Stimulated activated CD8-positive, alpha-beta memory T cell treated with anti-CD3 and anti-CD28 coated beads, Interleukin-15, amount 100 ng/mL, for 1 hour (primary cell): ENCODE results near the gene PROM2.
"Not testable (repeated sequence)": the region's sequence is repeated elsewhere in the genome, so short reads cannot be mapped to it uniquely, and the experiment has no call there.

Source experiments
- DNase-seq: peaks from one replicate; pipeline ENCODE4 v3.0.0-alpha.2; 2020; ENCODE audit warnings: low read depth

Gene PROM2

DNA sequence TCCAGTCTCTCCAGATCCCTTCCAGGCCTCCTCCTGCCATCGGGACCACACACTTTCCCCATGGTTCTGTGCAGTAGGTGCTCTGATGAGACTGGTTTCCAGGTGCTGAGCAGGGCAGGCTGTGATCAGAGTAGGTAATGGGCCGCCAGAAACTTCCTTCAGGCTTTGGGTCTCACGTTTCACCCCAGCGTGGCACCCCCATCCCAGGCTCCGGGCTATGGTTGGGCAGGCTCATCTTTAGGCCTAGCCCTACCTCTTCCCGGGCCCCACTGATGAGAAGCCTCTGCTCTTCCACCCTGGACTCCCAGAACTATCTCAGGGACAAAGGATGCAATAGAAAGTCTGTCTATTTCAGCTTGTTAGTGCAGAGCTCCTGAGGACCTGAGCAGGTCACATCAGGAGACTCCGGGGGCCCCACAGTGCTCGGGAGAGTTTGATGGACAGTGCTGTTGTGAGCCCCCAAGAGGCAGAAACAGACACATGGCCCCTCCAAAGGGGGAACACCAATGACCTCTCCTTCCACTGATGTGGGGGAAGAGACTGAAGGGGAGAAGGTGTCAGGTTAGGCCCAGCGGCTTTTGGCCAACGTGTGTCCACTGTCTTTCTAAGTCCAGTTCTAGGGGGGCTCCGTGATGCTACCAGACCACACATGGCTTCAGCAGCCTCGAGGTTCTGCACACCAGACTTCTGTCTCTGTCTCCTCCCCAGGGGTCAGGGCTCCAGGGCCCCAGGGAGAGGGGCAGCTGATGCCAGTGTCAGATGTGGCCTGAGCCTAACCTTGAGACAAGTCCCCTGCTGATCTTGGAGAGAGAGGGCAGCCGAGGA is 5.8 kb upstream of the PROM2 start:
- DNase-seq: no peak

DNA sequence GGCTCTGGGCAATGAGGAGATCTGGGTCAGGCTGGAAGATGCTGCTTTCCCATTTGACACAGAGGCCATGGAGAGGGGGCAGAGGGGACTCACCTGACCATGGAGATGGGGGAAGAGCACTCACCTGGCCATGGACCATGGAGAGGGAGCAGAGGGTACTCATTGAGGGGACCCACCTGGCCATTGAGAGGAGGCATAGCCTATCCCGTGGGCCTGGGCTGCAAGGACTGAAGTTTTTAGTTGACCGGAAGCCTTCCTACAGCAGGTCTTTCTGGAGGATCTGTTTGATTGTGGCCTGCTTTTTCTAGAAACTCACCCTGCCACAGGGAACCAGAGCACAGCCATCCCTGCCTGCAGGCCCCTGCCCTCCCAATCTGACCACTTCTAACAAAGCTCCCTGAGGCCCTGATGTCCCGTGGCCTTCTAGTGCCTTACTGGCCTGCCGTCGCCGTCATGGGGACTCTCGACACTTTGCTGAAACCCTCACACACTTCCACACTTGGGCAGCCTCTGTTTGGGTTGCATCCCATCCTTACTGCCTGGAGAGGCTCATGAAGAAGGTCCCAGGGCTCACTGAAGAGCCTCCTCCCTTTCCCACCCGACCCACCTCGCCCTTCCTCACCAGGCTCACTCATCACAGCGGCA is 5.1 kb upstream of the PROM2 start:
- no peak for DNase-seq

DNA sequence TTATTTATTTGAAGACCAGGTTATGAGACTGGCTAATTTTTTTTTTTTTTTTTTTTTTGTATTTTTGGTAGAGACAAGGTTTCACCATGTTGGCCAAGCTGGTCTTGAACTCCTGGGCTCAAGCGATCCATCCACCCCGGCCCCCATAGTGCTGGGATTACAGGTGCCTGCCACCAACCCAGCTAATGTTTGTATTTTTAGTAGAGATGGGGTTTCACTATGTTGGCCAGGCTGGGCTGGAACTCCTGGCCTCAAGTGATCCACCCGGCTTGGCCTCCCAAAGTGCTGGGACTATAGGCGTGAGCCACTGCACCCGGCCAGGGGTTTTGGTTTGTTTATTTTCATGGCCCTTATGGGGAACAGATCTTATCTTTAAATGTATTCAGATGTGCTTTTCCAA is 4.5 kb upstream of the PROM2 start:
- not testable (repeated sequence) for DNase-seq

DNA sequence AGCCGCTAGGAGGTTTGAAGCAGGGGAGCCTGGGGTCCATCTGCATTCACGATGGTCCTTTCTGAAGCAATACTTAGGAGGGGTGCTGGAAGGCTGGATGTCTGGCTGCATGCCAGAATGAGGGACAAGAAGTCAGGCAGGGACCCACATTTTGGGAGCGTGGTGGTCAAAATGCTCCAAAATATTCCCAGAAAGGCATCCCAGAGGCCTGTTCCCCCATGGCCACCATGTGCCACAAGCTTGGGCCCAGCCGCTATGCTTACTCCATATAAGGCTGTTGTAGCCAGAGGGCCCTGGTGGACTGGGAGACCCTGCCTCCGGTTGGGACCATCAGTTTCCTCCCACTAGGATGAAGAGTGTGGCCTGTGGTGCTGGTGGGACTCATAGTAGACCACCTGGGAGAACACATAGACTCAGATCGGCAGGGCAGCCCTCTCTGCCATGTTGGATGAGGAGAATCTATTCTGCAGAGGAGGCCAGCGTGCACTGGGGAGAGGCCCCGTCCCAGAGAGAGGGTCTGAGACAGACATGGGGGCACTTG is 3.6 kb upstream of the PROM2 start:
- DNase-seq: no peak

DNA sequence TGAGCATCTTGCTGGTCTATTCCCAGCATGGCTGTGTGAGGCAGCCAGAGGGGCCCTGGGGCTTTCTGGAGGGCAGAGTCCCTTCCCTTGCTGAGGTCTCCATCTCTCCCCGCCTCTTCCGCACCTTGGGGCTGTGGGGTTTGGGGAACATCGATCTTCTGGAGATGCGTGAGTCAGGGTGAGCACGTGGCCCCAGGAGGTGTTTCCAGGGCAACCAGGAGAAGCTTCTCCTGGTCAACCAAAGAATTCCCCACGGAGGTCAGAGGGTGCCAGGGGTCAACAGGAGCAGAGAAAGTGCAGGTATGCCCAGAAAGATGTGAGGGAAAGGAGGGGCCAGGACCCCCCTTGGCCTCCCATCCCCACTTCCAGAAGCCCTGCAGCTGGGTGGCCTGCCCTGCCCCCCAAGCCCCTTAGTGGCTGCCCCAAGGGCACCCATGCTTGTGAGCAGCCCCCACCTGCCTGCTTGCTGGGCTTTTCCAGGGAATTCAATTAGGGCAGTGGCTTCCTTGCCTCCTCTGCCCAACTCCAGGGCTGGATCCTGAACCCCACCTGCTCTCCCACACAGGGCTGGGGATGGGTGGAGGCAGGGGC is 2.8 kb upstream of the PROM2 start:
- DNase-seq: no peak

DNA sequence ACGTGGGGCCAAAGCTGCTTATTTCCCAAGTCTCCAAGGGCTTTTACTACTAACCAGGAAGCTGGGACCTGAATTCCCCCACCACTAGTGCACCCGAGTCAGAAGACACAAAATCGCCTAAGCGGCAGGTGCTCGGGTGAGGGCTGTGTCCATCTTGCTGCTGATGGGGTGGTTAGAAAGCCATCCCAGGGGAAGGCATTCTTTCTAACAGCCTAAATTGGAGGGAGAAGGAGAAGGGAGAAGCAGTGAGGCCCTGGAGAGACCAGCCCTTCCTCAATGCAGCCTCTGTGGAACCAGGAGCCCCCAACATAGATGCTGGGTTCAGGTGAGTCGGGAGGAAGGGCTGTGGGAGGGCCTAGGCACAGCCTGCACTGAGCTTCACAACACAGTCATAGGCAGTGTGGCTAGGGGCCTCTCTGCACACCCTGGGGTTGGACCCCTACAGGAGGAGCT is 1.9 kb upstream of the PROM2 start:
- DNase-seq: no peak

DNA sequence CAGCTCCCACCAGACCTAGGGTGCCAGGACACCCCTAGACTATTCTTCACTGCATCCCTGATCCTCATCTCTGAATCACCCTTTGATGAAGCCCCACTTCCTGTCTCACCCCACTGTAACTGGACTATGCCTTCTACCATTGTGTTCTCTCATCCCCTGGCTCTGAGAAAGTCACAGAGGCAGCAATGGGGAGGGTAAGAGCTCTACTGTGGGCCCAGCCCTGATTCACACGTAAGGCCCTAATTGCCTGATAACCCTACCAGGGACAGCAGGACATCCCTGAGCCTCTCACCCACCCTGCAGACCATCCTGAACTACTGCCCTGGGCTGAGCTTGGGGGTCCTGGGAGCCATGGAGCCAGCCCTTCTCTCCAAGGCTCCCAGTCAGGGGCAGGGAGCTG is 1.5 kb upstream of the PROM2 start:
- DNase-seq: no peak

DNA sequence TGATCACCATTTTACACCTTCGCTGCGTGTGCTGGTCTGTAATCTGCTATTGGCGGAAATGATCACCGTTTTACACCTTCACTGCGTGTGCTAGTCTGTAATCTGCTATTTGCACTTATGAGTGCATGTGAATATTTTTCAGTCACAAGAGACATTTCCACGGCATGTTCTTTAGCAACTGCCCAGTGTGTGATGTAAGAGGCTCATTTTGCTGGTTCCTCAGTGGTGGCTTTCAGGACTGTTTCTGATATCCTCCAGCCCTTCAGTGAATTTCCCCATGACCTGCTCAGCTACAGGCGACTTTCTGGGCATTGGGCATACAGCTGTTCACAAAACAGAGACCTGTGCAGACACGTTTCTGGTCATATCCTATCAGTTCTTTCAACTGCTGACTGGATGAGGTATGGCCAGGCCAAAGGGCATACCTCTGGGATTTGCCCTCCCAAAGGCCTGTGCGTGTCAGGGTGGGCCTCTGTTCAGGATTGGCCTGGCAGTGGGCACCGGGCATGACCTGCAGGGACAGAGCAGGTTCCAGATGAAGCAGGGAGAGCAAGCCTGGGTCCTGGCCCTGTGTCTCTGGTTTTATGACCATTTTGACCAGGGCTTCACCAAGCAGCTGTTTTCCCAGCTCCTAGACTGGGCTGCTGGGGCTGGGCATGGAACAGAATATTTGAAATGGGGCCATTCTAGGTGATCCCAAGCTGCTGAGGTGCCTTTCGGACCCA is 521 bp upstream of the PROM2 start:
- DNase-seq: no peak

DNA sequence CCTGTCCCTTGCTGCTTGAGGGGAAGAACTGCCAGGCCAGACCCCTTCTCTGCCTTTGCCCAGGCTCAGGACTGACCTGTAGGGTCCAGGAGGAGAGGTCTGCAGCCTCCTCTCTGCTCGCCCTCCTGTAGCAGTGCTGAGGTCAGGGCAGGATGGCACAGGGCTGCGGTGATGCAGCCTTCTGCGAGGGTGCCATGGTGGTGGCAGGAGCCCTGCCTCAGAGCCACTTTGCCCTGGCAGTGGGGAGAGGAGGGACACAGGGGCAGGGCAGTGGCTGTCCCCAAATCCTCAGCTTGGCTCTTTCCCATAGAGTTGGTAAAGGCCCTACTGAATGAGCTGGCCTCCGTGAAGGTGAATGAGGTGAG is 884 bp downstream of the PROM2 start:
- no peak for DNase-seq

DNA sequence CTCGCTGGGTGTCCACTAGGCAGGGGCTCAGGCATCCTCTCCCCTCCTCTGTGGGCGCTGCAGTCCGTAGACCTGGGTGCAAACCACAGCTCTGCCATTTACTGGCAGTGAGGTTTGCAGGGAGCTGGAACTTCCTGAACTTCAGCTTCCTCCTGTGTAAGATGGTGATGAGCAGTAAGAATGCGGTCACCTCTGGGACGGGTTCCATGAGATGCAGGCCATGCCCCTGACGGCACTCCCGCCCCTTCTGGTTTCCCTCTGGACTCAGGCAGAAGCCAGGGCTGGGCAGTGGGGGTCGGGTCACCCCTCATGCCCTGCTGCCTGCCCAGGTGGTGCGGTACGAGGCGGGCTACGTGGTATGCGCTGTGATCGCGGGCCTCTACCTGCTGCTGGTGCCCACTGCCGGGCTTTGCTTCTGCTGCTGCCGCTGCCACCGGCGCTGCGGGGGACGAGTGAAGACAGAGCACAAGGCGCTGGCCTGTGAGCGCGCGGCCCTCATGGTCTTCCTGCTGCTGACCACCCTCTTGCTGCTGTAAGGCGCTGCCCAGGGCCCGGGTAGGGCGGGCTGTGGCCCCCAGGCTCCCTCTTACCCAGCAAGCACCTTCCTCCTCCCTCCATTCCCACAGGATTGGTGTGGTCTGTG is 1.5 kb downstream of the PROM2 start:
- no peak for DNase-seq

DNA sequence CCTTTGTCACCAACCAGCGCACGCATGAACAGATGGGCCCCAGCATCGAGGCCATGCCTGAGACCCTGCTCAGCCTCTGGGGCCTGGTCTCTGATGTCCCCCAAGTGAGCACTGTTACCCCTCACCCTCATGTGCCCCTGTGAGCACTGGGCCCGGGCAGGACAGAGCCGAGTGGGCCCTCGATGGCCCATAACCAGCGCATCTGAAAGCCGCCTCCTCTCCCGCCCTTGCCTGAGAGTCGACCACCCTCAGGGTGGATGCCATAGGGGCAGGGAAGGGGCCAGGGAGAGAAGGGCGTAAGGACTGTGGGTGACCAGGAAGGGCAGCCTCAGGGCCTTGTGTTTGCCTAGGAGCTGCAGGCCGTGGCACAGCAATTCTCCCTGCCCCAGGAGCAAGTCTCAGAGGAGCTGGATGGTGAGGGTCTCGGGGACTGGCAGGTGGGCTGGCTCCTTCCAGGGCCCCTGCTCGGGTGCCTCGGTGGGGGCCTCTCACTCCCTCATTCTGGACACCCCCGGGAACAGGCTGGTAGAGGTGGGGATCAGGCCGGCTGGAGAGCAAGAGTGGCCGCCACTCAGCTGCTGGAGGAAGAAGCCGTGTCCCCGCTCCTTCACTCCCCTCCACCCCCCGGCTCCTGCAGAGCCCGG is 2.1 kb downstream of the PROM2 start:
- no peak for DNase-seq

DNA sequence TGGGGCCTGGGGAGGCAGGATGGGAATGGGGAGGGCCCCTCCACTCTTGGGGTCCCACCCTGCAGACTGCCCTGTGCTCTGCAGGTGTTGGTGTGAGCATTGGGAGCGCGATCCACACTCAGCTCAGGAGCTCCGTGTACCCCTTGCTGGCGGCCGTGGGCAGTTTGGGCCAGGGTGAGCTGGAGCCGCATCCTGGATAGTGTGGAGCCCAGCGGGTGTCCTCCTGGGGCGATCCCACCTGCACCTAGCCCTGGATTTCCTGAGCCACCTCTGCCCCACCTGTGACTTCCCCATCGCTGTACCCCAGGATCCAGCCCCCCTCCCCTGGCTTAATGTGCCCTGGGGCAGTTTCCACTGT is 2.6 kb downstream of the PROM2 start:
- no peak for DNase-seq

DNA sequence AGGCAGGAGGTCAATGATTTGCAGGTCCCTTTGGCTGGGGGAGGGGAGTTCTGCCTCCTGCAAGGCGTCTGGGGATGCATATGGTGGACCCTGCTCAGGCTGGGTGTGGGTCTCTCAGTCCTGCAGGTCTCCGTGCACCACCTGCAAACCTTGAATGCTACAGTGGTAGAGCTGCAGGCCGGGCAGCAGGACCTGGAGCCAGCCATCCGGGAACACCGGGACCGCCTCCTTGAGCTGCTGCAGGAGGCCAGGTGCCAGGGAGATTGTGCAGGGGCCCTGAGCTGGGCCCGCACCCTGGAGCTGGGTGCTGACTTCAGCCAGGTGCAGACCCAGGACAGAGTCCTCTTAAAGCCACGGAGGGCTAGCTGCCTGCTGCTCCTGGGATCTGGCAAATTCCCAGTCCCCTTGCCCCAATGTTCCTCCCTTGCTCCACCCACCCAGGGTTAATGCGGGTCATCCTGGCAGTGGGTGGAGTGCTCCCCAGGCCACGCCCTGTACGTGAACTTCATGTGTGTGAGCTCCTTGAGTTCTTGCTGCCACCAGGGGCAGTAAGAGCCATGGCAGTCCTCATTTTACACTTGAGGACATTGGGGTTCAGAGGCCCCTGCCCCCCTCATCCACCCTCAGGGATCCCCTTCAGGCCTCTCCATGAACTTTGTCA is 3.1 kb downstream of the PROM2 start:
- DNase-seq: no peak

DNA sequence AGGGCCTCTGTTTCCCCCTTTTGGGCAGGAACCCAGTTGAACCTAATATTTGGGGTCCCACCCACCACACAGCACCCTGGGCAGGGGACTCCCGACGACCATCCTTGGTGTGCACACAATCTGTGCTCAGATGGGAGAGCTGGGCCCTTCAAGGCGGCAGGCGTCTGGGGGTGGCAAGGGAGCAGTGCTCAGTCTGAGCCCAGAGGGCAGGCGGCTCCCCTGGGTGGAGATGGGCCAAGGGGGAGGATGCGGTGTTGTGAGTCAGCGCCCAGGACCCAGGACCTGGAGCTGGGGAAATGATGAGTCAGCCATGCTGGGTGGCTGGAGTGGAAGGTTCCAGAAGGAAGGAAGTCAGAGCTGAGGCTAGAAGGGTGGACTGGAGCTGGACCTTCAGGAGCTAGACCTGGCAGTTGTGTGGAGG is 3.8 kb downstream of the PROM2 start:
- DNase-seq: no peak

DNA sequence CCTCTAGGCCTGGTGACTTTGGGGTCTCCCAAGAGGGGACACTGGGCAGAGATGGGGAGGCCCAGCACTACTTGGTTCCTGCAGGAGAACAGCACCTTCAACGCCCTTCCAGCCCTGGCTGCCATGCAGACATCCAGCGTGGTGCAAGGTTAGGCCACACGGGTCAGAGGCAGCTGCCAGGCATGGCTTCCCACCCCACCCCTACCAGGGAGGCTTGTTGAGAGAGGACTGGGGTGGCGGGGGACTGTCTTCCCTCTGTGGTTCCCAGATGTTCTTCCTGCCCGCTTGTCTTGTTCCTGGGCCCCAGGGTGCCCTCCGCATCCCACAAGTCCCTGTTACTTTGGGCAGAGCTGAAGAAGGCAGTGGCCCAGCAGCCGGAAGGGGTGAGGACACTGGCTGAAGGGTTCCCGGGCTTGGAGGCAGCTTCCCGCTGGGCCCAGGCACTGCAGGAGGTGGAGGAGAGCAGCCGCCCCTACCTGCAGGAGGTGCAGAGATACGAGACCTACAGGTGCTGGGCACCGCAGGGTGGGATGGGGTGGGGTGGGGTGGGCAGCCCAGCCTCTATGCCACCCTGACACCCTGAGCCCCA is 4.5 kb downstream of the PROM2 start:
- no peak for DNase-seq

DNA sequence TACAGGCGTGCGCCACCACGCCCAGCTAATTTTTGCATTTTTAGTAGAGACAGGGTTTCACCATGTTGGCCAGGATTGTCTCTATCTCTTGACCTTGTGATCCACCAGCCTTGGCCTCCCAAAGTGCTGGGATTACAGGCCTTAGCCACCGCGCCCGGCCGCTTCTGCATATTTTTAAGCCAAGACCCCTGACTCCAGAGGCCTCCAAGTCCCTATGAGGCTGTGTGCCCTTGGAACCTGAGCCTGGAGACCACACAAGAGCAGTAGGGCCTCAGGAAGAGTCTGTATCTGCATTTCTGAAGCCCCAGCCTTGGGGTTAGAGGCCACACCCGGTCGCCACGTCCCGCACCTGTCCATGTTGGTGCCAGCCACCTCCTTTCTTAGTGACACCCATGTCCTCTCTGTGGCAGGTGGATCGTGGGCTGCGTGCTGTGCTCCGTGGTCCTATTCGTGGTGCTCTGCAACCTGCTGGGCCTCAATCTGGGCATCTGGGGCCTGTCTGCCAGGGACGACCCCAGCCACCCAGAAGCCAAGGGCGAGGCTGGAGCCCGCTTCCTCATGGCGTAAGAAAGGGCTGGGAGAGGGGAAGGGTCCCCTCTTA is 5.3 kb downstream of the PROM2 start:
- no peak for DNase-seq

DNA sequence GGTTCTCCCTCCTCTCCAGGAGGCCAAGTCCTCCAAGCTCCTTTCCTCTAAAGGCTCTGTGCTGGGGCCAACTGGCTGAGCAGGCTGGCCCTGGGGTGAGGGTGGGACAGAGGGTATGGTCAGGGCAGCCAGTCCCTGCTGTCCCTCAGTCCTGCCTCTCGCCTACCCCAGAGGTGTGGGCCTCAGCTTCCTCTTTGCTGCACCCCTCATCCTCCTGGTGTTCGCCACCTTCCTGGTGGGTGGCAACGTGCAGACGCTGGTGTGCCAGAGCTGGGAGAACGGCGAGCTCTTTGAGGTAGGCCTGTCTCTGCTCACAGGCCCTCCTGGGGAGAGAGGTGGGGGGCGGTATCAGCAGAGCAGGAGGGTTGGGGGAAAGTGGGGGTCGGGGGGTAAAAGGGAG is 6.8 kb downstream of the PROM2 start:
- DNase-seq: no peak

DNA sequence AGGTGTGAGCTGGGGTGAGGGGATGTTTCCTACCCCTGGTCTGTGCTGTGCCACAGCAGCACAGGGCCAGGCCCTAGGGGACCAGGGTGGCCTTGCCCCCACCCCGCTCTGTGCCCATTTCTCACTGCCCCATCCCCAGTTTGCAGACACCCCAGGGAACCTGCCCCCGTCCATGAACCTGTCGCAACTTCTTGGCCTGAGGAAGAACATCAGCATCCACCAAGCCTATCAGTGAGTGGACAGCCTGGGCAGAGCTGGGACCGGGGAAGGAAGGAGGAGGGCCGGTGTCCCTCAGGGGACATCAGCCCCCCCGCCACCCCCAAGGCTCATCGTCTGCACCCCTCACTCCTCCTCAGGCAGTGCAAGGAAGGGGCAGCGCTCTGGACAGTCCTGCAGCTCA is 7.5 kb downstream of the PROM2 start:
- no peak for DNase-seq

DNA sequence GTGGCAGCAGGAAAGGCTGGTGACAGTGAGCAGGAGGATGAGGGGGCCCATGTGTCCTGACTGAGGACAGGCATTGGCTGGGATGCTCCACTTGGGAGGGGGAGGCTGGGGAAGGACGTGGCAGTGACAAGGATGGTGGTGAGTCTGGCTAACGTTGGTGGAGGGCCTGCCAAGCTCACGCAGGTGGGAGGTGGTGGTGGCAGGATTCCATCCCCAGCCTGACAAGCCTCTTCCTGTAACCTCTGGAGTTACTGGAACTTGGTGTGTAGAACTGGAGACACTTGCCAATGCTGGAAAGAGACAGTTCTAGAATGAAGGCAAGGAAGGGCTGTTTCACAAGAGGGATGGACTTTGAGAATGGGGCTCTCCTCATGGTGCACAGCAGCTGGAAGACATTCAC is 8.2 kb downstream of the PROM2 start:
- no peak for DNase-seq

DNA sequence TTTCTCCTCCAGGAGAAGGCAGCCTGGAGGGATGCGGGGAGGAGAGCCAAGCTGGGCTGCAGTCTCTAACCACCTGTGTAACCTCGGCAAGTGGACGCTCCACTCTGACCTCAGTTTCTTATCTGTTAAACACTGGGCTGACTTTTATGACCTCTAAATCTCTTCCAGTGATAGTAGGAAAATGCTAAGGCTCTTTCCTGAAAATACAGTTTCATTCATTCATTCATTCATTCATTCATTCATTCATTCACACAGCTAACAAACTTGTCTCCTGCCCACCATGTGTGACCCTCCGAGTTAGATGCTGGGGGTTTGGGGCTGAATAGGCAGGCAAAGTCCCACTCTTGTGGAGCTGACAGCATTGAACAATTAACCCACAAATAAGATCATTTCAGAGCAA is 9.3 kb downstream of the PROM2 start:
- DNase-seq: no peak
